Measurements from ENCODE around the gene DNAH7.

Gene DNAH7

DNA sequence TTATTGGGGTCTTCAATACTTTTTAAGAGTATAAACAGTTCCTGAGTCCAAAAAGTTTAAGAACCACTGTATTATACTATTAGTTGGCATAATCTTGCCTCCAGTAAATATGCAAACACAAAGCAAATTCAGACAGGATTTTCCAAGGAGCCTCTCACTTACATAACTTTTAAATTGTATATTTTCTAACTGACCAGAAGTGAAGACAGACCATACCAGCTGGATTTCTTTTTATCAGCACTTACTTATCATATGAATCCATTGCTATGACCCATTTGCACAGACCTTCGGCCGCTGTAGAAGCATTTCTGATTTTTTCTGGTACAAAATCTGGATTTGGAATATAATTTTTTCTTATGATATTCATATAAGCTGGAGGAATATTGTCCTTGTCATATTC is 211.5 kb downstream of the DNAH7 start:
- no peak for DNase-seq

DNA sequence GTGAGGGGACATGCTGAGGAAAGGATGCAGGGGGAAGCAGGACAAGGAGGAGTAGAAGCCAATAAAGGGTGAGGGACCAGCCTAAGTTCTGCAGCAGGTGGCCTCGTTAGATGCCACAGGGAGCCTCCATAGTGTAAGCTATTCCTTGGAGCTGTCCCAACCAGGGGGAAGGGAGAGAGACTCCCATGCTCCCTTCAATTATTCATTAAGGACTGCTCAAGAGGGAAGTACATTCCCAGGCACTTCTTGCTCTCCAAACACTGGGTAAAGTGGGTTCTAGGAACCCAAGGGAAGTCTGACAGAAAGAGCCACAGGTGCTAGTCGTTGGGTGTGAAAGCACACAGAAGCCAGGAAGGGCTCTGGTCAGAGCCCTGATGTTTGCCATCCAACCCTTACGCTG is 217.9 kb downstream of the DNAH7 start:
- DNase-seq: no peak

DNA sequence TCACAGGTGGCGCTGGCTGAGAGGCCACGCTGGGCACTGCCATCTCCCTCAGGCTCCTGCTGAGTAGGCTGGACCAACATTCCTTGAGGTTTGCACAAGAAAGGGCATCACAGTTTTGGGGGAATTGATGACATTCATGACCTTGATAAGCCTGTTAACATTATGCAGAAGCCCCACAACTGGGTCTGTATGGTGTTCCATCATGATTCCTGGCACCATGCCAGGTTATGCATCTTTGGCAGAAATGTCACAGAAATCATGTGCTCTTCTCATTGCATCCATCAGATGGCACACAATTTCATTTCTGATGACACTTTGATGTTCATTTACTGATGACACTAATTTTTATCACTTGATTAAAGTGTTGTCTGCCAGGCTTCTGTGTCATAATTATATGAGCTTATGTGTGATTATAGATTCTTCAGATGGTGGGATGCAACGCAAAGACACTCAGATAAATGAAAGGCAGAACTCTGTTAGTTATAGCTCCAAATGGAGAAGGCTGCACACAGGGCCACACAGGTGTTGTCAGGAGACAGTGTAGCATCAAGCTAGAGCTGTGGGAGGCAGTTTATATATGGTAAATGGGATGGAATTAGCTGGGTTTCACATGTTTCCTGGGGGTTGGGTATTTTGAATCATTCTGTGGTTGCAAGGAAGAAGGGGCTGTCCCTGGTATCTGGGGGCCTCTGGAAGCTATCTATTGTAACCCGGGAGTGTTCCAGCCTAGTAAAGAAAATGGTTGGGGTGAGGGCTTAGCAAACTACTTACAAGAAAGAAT is 220.3 kb downstream of the DNAH7 start:
- no peak for DNase-seq

- no peak for DNase-seq
Measured at GRCh38 chr2:195842932-195843331, 225.7 kb downstream of the DNAH7 start.

GRCh38 chr2:195838002-195838401 is 230.6 kb downstream of the DNAH7 start:
- DNase-seq: no peak

GRCh38 chr2:195836002-195836401 is 232.6 kb downstream of the DNAH7 start:
- no peak for DNase-seq

DNA sequence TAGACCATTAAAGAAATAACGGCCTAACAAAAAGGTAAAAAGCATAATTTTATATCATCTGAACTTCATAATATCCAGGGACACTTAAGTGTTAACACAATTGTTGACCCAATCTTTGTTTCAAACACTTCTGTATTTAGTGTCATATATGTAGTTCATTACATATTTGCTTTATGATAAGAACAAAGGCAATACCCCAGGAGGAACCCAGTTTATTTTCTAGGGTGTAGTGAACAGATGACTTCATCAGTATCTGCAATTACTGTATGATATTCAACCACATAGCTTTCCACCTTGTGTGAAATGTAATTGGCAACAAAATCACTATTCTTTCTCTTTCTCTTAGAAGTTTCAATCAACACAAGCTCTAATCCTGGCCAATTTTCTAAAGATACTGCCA is 233.8 kb downstream of the DNAH7 start:
- DNase-seq: no peak

DNA sequence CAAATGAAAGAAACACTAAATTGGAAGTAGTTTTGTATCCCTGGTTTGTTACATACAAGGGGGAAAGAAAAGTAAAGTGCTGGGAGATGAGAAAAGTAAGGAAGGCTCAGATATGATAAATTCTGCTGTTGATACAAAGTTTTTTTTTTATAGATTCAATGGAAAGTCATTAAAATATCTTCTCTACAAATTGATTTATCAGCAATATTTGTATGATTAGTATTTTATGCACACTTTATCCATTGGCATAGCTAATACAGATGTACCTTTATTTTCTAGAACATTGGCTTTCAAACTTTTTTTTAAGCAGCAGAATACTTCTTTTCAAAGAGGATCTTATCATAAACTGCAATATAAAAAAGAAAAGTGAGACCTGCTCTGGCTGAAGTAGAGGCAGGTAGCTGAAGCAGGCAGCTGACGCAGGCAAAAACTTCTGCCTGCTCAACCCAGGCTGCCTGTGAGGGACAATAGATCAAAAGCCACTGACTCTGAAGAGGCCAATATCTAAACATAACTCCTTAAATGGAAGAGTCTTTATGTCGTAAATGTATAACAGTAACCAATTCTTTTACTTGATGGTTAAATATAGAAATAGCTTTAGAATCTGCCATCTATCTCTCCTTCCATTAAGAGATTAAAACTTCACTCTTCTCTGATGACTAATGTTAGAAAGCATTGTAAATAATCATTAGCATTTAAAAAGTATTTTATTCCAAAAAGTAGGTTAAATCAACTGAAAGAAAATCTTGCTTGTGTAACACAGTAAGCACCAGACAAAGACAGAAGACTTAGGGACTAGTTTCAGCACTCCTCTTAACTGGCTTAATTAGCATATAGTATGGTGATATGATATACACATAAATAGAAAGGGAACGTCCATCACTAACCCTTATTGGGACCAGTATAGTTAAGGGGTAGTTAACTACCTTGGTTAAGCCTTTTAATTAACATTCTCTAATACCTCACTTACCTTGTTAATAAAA is 237.4 kb downstream of the DNAH7 start:
- DNase-seq: no peak

- DNase-seq: no peak
Measured at GRCh38 chr2:195824478-195824877, 244.2 kb downstream of the DNAH7 start.

GRCh38 chr2:195823206-195823605 is 245.4 kb downstream of the DNAH7 start:
- no peak for DNase-seq

DNA sequence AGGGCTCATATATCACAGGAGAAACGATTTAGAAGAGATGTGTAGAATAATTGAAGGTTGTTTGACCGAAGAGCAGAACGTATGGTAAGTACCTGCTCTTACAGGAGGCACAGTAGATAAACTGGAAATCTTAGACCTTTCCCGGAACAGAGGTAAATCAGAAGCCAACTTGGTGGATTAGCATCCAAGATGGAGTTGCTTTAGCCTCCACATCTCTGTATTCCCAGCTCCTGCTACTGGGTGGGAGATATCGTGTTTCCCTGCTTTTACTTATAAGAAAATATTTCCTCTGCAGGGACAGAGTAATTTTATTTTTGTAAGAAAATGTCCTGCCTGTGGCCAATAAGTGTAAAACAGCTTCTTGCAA is 247.1 kb downstream of the DNAH7 start:
- no peak for DNase-seq

- DNase-seq: no peak
Measured at GRCh38 chr2:195820867-195821565, 247.6 kb downstream of the DNAH7 start.

DNA sequence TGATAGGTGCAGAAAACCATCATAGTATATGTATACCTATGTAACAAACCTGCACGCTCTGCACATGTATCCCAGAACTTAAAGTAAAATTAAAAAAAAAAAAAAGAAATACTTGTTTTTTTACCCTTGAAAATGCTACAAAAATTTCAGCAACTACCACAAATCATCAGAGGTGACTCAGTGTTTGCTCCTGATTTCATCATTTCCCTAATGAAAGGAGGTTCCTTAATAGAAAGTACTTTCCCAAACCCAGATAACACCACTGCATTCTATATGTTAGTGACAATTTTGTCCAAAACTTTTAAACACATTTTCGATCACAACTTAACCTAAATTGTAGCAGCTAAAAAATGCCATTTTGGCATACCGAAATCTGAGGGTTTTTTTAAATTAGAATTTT is 248.3 kb downstream of the DNAH7 start:
- no peak for DNase-seq

DNA sequence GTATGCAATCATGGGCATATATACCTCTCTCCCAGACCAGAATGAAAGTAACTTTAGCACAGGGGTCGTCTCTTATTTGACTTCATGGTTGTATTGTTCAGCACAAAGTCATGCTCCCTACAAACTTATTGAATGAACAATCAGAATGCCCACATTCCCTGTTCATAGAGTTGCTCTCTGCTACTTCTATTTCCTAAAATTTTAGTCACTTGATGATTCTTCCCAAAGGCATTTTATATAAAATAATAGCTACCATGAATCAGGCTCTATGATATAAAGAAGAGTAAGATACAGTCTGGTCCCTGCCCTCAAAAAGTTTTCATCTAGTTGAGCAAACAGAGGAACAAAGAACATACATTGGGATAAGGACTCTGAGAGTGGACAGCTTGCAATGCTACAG is 249.4 kb downstream of the DNAH7 start:
- no peak for DNase-seq

- no peak for DNase-seq
Measured at GRCh38 chr2:195818526-195818925, 250.1 kb downstream of the DNAH7 start.

- DNase-seq: no peak
Measured at GRCh38 chr2:195818106-195818505, 250.5 kb downstream of the DNAH7 start.

DNA sequence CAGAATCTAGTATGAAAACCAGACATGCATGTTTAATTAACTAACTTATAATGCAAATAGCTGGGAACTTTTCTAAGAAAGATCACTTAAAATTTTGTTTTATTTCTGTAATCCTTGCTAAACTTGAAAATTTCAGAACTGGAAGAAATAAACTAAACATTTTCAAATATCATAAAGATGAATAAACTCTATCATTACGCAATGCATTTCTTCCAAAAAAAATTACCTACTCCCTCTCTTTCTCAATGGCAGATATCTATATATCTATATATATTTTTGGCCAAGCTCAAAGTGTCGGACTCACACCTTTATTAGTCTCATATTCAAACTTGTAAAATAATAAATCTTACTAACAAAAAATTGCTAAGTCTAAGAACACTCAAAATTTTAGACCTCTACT is 253.6 kb downstream of the DNAH7 start:
- DNase-seq: no peak

DNA sequence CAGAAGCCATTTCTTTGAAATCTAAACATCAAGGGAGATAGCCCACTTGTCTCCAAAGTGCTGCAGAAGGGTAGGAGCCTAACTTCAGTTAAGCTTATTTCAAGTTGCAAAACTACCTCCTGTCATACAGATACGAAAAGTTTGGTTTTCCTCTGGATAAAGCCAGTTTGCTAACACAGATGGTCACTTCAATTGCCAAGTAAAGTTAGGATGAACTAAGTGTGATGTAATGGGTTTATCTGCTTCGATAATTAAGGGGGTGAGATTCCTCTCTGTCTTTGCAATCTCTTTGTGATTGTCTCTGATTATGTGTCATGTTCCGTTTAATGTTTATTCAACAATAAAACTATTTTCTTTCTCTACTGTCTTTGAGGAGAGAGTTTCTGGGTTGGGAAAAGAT is 255.2 kb downstream of the DNAH7 start:
- DNase-seq: no peak

- DNase-seq: no peak
Measured at GRCh38 chr2:195810340-195811098, 258.1 kb downstream of the DNAH7 start.

GRCh38 chr2:195808189-195808588 is 260.4 kb downstream of the DNAH7 start:
- no peak for DNase-seq

GRCh38 chr2:195805283-195805976 is 263.2 kb downstream of the DNAH7 start:
- DNase-seq: no peak

GRCh38 chr2:195795879-195796278 is 272.8 kb downstream of the DNAH7 start:
- DNase-seq: no peak

Measured in bone marrow (tissue), 2 donors.